ENCODE measurements around the gene KATNIP. TPM values are rescaled to one million over a fixed set of nuclear protein-coding genes. Genes with fewer than 3 reads are reported as not detected.
A peak's percentile ranks its signal among the peaks of the same experiment; 100 is the strongest.

Gene KATNIP
- total RNA-seq, 1 donor from 2014 or later = 26.2 TPM

DNA sequence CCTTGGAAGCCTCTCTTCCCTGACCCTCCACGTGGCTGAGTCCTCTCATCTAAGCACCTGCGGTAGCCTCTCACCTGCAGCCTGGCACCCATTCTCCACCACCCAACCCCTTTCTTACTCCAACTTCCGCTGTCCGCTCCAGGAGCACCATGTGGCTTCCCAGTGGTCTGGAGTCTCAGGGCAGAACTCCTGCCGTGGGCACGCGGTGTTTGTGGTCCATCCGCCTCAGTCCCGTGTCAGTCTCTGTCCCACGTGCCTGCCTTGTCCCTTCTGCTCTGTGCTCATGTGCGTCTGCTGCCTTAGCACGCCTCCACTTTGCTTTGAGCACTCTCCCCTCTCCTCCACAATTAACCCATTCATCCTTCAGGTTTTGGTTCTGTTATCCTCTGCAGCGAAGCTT is 49.7 kb downstream of the KATNIP start:
- Mint-ChIP-seq H3K36me3 (ENCODE audit: low read depth, unreplicated experiment) (peaks cover 12% of the 10 kb centered on the region), H3K27me3 (ENCODE audit: unreplicated experiment) (peaks cover 8% of the 10 kb centered on the region), H3K27ac (ENCODE audit: unreplicated experiment) (peak overlapping the region; percentile 57), H3K9me3 (ENCODE audit: unreplicated experiment) (no peaks in the 10 kb centered on the region), H3K4me1 (ENCODE audit: unreplicated experiment) (peaks cover 15% of the 10 kb centered on the region), H3K4me3 (ENCODE audit: unreplicated experiment) (no peak overlapping the region)
- TF ChIP-seq, protein P1, sequence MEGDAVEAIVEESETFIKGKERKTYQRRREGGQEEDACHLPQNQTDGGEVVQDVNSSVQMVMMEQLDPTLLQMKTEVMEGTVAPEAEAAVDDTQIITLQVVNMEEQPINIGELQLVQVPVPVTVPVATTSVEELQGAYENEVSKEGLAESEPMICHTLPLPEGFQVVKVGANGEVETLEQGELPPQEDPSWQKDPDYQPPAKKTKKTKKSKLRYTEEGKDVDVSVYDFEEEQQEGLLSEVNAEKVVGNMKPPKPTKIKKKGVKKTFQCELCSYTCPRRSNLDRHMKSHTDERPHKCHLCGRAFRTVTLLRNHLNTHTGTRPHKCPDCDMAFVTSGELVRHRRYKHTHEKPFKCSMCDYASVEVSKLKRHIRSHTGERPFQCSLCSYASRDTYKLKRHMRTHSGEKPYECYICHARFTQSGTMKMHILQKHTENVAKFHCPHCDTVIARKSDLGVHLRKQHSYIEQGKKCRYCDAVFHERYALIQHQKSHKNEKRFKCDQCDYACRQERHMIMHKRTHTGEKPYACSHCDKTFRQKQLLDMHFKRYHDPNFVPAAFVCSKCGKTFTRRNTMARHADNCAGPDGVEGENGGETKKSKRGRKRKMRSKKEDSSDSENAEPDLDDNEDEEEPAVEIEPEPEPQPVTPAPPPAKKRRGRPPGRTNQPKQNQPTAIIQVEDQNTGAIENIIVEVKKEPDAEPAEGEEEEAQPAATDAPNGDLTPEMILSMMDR (IDR thresholded peaks at IDR 0.05; ENCODE audit: unreplicated experiment) = no peak
- no peak for DNase-seq (ENCODE audit: low spot score)

Other genes with a start within 250 kb of the KATNIP start
- gene IL4R, start 236.2 kb upstream of the KATNIP start, total RNA-seq (ENCODE audit: unreplicated experiment) = 45.7 TPM
- gene IL21R, start 148.0 kb upstream of the KATNIP start, total RNA-seq (ENCODE audit: unreplicated experiment) = not detected
- 98.7 TPM for gene GTF3C1, start 231 bp upstream of the KATNIP start, total RNA-seq (ENCODE audit: unreplicated experiment)

Data from endothelial cell (in vitro differentiated cells).